RWPE2 (cell line): ENCODE data around the gene ANKRD12.

Experiments
- ATAC-seq: fragments of 200-7000 bp; cut with Tn5 transposase; 3 replicates; pipeline ENCODE4 v1.9.1; 2021; ENCODE audit warnings: low read depth
- DNase-seq: peaks from one replicate; pipeline ENCODE4 v3.0.0-alpha.2; 2020; ENCODE audit warnings: low spot score
- H3K27ac ChIP-seq: fragments of 450-650 bp; 2 replicates; pipeline ENCODE4 v1.5.1; 2017; ENCODE audit warnings: mild to moderate bottlenecking; ENCODE audit not compliant: poor library complexity, severe bottlenecking
- H3K27me3 ChIP-seq: fragments of 250-450 bp; sonication (Bioruptor Pico); 2 replicates; pipeline ENCODE4 v1.5.1; 2021; ENCODE audit warnings: mild to moderate bottlenecking, moderate library complexity; ENCODE audit not compliant: insufficient read depth, poor library complexity, severe bottlenecking
- H3K36me3 ChIP-seq: fragments of 250-450 bp; sonication (Bioruptor Pico); 2 replicates; pipeline ENCODE4 v1.5.1; 2020; ENCODE audit warnings: low read depth, mild to moderate bottlenecking, moderate library complexity
- H3K4me1 ChIP-seq: fragments of 250-450 bp; sonication (Bioruptor Pico); 2 replicates; pipeline ENCODE4 v1.5.1; 2021; ENCODE audit warnings: mild to moderate bottlenecking, moderate library complexity; ENCODE audit not compliant: insufficient read depth, poor library complexity, severe bottlenecking
- H3K4me3 ChIP-seq: fragments of 250-450 bp; sonication (Bioruptor Pico); 2 replicates; pipeline ENCODE4 v1.5.1; 2021; ENCODE audit warnings: mild to moderate bottlenecking, moderate library complexity; ENCODE audit not compliant: severe bottlenecking
- H3K9me3 ChIP-seq: fragments of 250-450 bp; sonication (Bioruptor Pico); 2 replicates; pipeline ENCODE4 v1.5.1; 2021; ENCODE audit warnings: mild to moderate bottlenecking, moderate library complexity; ENCODE audit not compliant: severe bottlenecking
- TF ChIP-seq, protein P1 (sequence below): fragments of 450-650 bp; IDR thresholded peaks from one replicate; pipeline ENCODE4 v1.5.1; 2017; ENCODE audit warnings: mild to moderate bottlenecking, moderate library complexity; ENCODE audit not compliant: poor library complexity, severe bottlenecking

The ANKRD12 gene

DNA sequence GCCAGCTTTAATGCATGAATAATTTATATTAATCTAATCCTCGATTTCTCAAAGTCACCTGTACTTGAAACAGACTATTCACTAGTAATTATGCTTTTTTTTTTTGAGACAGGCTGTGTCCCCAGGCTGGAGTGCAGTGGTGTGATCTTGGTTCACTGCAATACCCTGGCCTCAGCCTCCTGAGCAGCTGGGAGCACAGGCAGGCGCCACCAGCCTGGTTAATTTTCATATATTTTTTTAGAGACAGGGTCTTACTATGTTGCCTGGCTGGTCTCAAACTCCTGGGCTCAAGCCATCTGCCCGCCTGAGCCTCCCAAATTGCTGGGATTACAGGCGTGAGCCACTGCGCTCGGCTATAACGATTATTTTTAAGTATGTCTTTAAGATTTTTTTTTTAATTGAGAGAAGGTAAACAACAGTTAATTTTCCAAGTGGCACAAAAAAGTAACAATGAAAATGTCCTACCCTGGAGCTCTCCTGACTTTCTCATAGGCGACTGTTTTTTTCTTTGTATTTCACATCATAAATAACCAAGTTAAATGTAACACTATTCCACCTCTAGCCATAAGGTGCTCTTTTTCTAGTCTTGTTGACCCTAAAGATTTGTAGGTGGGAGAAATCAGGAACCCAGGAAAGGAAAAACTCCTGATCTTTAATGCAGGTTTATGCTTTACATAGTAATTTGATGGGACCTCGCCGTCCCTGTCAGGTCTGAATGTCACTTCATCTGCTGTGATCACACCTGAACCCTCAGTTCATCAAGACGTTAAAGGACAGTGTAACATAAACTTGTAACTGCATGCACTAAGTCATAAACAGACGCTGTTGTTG lies 1.3 kb upstream of the ANKRD12 start:
- H3K27me3 ChIP-seq = no peaks in the 10 kb centered on the region
- no peak for DNase-seq
- ATAC-seq = no peak
- H3K9me3 ChIP-seq = no peaks in the 10 kb centered on the region
- H3K4me3 ChIP-seq = peak overlapping the region; percentile 80
- H3K36me3 ChIP-seq = peaks cover 36% of the 10 kb centered on the region
- peak overlapping the region; percentile 93 for H3K27ac ChIP-seq
- TF ChIP-seq, protein P1, sequence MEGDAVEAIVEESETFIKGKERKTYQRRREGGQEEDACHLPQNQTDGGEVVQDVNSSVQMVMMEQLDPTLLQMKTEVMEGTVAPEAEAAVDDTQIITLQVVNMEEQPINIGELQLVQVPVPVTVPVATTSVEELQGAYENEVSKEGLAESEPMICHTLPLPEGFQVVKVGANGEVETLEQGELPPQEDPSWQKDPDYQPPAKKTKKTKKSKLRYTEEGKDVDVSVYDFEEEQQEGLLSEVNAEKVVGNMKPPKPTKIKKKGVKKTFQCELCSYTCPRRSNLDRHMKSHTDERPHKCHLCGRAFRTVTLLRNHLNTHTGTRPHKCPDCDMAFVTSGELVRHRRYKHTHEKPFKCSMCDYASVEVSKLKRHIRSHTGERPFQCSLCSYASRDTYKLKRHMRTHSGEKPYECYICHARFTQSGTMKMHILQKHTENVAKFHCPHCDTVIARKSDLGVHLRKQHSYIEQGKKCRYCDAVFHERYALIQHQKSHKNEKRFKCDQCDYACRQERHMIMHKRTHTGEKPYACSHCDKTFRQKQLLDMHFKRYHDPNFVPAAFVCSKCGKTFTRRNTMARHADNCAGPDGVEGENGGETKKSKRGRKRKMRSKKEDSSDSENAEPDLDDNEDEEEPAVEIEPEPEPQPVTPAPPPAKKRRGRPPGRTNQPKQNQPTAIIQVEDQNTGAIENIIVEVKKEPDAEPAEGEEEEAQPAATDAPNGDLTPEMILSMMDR = no peak
- peaks cover 13% of the 10 kb centered on the region for H3K4me1 ChIP-seq

DNA sequence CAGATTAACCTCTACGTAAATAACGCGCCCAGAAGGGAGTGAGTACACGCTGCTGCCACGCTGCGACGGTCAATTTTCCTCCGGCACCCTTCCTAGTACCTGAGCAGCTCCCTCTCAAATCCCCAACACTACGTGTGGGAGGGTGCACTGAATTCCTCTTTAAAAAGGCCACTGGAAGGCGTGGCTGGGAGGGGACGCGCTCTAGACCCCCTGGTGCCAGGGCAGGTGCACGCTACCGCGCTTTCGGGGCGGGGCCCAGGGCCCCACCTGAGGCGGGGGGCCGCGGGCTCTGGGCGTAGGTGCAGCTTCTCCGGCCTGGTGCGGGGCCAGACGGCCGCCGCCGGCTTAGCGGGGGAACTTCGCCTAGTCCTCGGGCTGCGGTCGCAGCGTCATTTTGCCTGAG lies 668 bp upstream of the ANKRD12 start:
- peaks cover 30% of the 10 kb centered on the region for H3K36me3 ChIP-seq
- peak overlapping the region; percentile 80 for H3K4me3 ChIP-seq
- TF ChIP-seq, protein P1 = no peak
- no peaks in the 10 kb centered on the region for H3K9me3 ChIP-seq
- H3K4me1 ChIP-seq = peaks cover 17% of the 10 kb centered on the region
- no peaks in the 10 kb centered on the region for H3K27me3 ChIP-seq
- DNase-seq = peak; percentile 53
- peak overlapping the region; percentile 93 for H3K27ac ChIP-seq
- peak; percentile 28 for ATAC-seq

DNA sequence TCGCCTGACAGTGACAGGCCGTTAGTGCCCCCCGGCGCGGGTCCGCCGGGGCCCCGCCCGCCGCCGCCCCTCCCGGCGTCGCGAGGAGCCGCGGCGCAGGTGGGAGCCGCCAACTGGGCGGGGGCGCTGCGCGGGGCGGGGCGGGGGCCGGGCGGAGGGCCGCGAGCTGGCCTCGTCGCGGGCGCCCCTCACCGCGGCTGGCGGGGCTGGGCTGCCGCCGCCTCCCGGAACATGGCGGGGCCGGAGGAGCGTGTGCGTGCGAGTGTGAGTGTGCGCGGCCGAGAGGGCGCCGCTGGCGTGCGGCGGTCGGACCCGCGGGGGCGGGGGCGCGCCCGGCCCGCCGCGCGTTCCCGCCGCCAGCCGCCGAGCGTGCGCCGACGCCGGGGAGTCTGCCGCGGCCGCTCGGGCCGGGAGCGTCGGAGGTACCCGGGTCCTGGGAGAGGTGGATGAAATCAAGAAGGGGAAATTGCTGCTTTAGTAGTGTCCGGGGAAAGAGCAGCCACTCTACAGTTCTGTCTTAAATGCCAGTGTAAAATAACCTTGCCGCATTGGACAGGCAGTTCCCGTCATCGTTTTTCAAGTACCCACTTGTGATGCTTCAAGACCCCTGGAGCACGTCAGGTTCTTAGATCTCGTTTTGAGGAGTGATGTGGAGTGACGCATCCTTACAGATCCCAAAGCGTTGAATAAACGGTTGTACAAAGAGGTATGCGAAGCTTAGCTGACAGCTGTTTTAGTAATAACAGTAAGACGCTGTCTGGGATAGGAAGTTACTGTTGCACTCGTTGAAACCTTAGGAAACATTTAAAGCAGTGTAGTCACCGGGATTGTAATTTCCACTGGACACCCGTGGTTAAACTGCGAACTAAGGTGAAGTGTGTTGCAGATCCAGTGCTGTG lies 836 bp downstream of the ANKRD12 start:
- peak overlapping the region; percentile 93 for H3K27ac ChIP-seq
- no peaks in the 10 kb centered on the region for H3K27me3 ChIP-seq
- no peaks in the 10 kb centered on the region for H3K9me3 ChIP-seq
- TF ChIP-seq, protein P1 = no peak
- ATAC-seq (peak; percentile 27), DNase-seq (peak; percentile 63)
- peaks cover 30% of the 10 kb centered on the region for H3K4me1 ChIP-seq
- H3K4me3 ChIP-seq = peak overlapping the region; percentile 80
- peaks cover 15% of the 10 kb centered on the region for H3K36me3 ChIP-seq

DNA sequence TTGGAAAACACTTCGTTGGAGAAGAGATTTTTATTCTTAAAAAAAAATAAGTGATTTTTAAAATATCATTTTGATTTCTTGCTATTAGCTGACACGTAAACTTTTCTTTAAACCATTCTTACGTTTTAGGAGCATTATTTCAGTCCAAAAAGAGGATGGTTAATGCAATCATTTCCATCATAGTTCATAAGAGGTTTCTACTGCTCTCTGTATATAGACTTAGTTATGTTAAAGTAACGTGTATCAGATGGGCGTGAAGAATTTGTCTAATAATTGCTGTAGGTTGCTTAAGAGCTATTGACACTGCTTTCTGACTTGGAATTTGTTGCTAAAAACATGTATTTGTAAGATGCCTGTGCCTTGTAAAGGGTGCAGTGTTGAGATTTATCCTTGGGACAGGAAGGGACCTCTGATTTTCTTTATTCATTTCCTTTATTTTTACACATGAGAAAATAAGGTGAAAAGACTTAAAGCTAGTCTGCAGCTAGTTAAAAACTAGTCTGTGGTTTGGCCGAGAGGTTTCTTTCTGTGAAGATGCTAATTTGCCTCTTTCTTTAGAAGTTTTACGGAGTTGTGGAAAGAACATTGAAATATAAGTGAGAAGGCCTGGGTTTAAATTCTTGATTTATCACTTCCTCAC lies 2.9 kb downstream of the ANKRD12 start:
- TF ChIP-seq, protein P1 = no peak
- DNase-seq (no peak), ATAC-seq (no peak)
- peaks cover 36% of the 10 kb centered on the region for H3K4me1 ChIP-seq
- no peaks in the 10 kb centered on the region for H3K27me3 ChIP-seq
- H3K4me3 ChIP-seq = peak overlapping the region; percentile 80
- no peaks in the 10 kb centered on the region for H3K9me3 ChIP-seq
- H3K27ac ChIP-seq = peak overlapping the region; percentile 93
- no peaks in the 10 kb centered on the region; the same call in none of the 2 replicates for H3K36me3 ChIP-seq
